Left cardiac atrium (tissue), 4 donors: ENCODE data around the gene TMEM150C. TPM values are rescaled to one million over a fixed set of nuclear protein-coding genes. Genes with fewer than 3 reads are reported as not detected.
A peak's percentile ranks its signal among the peaks of the same experiment; 100 is the strongest.
"Not testable (repeated sequence)": the region's sequence is repeated elsewhere in the genome, so short reads cannot be mapped to it uniquely, and the experiment has no call there.

Source experiments
- ATAC-seq, 2 donors: fragments of 200-7000 bp; cut with Tn5 transposase; one replicate each; pipeline ENCODE4 v1.9.1; 2020; ENCODE audit warnings: mild to moderate bottlenecking in 2 of 2, moderate library complexity in 2 of 2
- DNase-seq: peaks from one replicate; pipeline ENCODE4 v3.0.0-alpha.2; 2020
- intact Hi-C, 2 donors: fragments of 100-400 bp; cut with DNase I; formaldehyde crosslinking; loops; one replicate each; pipeline versions ENCODE4 v1.14.1 to v1.15.1; 2022 to 2023
- total RNA-seq, 2 donors: library from RNA; stranded (reverse); fragmentation: NEBNext Ultra II Directional; extraction: Animal tissue kit (Norgen Biotek cat#: 25700); gene quantifications; one replicate each; pipeline ENCODE4 v1.2.1, GENCODE V29; 2021
- donor health status: DM: no; HTN: yes; CAD: no.
- donor health status: DM: no; HTN: yes; CAD: no; lungs with severe emphysema.
- donor health status: DM: yes; HTN: yes; CAD: no.
- donor health status: Dilated cardiomyopathy.

Gene TMEM150C
- total RNA-seq, 2 donors from 2014 or later = 12.1 to 12.8 TPM

DNA sequence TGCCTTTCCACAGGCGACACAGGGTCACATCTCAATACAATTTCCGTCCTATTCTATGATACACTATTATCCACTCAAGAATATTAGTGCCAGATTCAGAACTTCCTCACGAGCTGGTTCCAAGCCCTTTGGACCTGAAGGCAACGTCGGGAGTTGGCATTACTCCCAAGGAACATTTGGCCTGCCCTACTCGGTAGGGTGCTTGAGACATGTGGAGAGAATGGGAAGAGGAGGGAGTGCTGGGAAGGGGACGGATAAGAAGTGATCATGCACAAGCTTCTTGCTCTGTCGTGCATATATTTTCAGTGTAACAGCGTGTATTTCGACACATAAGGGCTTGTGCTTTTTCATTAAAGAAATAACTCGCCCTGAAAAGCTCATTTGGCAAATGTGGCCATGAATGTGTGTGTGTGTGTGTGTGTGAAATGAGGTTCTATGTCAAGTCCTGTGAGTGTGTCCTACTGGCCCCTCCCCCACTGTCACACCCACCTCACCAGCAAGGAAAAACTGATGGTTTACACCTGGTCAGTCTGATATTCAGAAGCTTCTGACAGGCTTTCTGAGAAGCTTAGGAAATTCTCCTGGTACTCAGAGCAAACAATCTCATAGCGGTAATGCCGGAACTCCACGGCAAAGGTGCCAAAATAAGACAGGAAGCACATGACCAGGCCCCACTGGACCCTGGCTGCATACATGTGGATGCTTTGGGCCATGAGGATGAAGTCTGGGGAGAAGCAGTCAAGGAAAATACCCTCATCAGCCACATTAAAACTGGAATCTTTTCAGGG is 76.6 kb downstream of the TMEM150C start:
- DNase-seq = no peak
- intact Hi-C loops = no loop called here
- ATAC-seq = peak in 1 of 2 donors; percentile 78

DNA sequence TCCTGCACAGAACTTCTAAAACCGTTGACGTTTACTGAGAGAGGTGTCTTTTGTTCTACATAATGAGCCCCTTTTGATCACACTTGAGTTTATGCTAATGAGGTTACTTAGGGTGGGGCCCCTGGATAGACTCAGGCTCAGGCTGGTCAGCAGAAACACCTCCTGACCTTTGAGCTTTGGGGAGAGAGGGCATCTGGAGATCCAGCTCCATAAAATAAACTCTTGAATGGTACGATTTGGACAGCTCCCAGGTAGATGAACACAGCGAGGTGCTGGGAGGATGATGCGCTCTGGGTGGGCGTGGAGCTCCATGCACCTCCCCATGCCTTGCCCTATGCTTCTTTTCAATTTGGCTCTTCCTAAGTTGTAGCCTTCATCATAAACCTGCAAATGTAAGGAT is 79.4 kb downstream of the TMEM150C start:
- intact Hi-C loops = no loop called here
- DNase-seq (no peak), ATAC-seq (no peak)

DNA sequence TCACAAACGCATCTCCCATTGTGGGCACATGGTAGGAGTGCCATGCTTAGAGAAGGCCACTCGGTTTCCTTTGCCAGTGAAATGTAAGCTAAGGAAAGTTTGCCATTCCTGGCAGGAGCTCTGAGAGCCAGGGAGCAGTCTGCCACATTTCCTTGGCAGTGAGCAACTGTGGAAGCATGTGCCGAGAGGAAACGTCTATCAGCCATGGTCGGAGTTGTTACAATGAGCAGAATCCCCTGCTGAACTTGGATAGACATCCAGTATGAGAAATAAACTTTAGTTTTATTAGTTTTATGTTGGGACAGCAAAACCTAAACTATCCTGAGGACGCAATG is 80.3 kb downstream of the TMEM150C start:
- intact Hi-C loops = no loop called here
- DNase-seq (no peak), ATAC-seq (no peak)

DNA sequence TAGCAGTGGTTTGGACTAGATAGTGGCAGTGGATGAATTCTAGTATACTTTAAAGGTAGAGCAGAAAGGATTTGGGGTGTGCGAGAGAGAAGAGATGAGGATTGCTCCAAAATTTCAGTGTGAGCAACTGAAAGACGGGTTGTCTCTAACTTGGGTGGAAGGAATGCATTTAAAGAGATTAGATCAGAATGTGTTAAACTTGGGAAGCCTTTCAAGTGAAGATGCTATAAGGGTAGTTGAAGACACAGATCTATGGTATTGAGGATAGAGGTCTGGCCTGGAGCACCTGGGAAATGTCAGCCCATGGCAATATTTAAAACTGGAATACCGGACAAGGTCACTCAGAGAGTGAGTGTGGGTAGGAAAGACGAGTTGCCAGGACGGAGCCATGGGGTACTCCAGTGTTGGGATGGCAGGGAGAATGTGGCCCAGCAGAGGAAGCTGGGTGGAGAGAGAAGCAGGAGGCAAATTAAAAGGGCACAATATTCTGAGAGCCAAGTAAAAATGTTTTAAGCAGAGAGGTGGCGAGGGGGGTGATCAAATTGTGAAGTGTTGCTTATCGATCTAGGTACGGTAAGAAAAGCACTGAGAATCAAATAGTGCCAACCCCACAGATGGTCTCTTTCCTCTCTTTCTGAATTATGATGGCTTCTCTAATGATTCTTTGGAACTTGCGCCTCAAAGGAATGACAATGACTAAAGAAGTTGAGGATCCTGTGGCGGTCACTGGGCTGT is 80.8 kb downstream of the TMEM150C start:
- intact Hi-C loops = no loop called here
- no peak for ATAC-seq
- no peak for DNase-seq

DNA sequence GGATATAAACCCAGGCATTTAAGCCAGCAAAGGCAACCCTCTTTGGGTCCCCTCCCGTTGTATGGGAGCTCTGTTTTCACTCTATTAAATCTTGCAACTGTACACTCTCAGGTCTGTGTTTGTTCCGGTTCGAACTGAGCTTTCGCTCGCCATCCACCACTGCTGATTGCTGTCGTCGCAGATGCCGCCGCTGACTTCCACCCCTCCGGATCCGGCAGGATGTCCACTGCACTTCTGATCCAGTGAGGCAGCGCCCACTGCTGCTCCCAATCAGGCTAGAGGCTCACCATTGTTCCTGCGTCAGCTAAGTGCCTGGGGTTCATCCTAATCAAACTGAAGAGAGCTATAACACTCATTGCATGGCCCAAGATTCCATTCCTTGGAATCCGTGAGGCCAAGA is 82.2 kb downstream of the TMEM150C start:
- intact Hi-C loops = no loop called here
- no peak for ATAC-seq
- DNase-seq = no peak

DNA sequence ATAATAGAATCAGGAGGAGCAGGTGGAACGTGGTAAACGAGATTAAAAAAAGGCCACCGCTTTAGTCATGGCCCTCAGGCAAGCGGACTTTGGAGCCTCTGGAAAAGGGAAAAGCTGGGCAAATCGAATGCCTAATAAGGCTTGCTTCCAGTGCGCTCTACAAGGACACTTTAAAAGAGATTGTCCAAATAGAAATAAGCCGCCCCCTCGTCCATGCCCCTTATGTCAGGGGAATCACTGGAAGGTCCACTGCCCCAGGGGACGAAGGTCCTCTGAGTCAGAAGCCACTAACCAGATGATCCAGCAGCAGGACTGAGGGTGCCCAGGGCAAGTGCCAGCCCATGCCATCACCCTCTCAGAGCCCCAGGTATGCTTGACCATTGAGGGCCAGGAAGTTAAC is 84.3 kb downstream of the TMEM150C start:
- intact Hi-C loops, DNase-seq, ATAC-seq: not testable (repeated sequence)

DNA sequence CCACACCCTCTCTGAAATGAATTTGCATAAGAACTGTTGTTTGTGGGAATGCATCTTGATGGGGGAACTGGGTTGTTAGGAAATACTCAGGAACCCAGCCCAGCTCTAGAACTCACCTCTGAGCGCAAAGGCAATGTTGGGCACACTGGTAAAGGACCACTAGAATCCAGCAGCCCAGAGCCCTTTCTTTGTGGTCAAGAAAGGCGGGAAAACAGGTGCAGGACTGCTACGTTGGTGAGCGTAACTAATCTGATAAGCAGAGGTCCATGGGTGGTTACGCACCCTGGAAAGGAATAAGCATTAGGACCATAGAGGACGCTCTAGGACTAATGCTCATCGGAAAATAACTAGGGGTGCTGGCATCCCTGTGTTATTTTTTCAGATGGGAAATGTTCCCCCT is 85.9 kb downstream of the TMEM150C start:
- intact Hi-C loops = not testable (repeated sequence)

DNA sequence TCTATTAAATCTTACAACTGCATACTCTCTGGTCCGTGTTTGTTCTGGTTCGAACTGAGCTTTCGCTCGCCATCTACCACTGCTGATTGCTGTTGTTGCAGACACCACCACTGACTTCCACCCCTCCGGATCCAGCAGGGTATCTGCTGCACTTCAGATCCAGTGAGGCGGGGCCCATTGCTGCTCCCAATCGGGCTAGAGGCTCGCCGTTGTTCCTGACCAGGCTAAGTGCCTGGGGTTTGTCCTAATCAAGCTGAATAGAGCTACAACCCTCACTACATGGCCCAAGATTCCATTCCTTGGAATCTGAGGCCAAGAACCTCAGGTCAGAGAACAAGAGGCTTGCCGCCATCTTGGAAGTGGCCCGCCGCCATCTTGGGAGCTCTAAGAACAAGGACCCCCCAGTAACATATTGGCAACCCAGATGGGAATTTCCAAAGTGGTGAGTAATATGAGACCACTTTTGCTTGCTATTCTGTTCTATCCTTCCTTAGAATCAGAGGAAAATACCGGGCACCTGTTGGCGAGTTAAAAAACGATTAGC is 88.1 kb downstream of the TMEM150C start:
- intact Hi-C loops = no loop called here
- DNase-seq (no peak), ATAC-seq (no peak)

More for the DNA sequence above, 85.9 kb downstream of the TMEM150C start:
- ATAC-seq, DNase-seq: not testable (repeated sequence)

DNA sequence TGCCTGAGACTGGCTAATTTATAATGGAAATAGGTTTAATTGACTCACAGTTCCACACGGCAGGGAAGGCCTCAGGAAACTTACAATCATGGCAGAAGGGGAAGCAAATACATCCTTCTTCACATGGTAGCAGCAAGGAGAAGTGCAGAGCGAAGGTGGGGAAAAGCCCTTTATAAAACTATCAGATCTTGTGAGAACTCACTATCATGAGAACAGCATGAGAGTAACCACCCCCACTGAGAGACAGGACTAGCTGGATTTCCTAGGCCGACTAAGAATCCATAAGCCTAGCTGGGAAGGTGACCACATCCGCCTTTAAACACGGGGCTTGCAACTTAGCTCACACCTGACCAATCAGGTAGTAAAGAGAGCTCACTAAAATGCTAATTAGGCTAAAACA is 88.7 kb downstream of the TMEM150C start:
- DNase-seq, ATAC-seq, intact Hi-C loops: not testable (repeated sequence)

DNA sequence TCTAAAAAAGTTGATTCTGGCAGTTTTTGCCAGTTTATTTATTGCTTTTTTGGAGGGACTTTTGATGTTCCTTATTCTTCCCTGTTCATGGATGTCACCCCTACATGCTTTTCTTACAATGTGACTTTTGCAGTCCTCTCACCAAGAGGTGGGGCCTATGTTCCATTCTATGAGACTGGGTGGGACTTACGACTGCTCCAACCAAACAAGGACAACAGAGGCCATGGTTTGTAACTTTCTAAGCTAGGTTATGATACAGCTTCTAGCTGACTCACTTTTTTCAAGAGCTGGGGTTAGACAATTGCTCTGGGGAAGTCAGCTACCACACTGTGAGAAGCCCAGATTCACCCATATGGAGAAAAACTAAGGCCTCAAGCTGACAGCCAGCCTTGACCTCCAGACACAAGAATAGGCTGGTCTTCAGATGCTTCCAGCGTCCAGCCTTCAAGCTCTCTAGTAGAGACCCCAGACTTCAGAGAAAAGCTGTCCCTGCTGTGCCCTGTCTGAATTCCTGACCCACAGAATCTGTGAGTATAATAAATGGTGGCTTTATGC is 91.9 kb downstream of the TMEM150C start:
- DNase-seq (no peak), ATAC-seq (peak; percentile 50 to 90)
- intact Hi-C loops = loop anchor here in 1 of 2 donors (10.0 kb wide), 1 partner anchor 345 kb away; no protein-coding TSS in a partner anchor

DNA sequence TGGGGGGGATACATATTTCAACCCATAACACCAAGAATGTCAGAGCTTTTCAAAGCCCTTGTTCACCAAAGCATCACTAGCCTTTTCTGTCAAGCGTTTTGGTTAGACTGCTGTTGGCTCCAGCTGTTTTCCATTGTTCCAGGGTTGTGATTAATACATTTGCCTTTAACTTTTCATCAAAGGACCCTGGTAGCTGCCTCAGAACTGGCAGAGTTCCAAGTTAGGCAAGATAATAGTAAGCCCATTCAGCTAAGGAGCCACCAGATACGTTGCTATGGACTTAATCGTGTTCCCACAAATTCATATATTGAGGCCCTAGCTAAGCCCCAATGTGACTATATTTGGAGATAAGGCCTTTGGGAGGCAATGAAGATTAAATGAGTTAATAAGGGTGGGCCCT is 94.3 kb downstream of the TMEM150C start:
- ATAC-seq (no peak), DNase-seq (no peak)
- intact Hi-C loops = loop anchor here in 1 of 2 donors (10.0 kb wide), 1 partner anchor 347 kb away; no protein-coding TSS in a partner anchor

DNA sequence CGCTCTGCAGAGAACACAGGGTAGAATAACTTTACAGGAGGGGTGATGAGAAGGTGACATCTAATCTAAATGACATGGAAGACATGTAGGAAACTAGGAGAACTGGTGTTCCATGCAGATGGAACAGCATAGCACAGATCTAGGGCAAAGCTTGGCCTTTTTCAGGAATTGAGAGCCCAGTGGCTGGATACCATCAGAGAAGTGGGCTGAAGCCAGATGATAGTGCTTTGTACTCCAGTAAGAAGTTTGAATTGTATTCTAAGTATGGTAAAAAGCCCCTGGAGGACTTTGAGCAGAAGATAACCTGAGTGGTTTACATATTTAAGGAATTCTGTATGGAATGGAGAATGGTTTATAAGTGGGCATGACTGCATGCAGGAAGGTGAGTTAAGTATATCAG is 98.6 kb downstream of the TMEM150C start:
- intact Hi-C loops = loop anchor here (5.0 to 10.0 kb wide), 4 partner anchors 274 to 799 kb away; no protein-coding TSS in a partner anchor
- DNase-seq (no peak), ATAC-seq (no peak)

DNA sequence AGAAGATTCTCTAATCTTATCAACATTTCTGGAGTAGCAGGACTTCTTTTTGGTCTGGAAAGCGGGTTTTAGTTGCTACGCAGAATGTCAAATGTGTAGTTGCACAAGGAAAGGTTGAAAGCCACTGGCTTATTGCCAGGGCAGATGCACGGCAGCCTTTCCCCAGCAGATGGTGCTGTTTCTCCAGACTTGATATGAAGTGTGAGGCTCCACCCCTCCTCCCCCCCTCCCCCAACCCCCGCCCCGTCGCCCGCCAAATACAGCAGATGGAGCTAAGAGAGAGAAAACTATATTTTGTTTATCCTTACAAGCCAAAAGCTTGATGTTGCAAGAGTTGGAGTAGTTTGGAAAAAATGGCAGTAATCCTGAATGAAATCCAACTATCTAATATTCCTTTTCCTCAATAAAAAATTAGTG is 99.4 kb downstream of the TMEM150C start:
- ATAC-seq = peak; percentile 89 to 93
- intact Hi-C loops = loop anchor here (5.0 to 10.0 kb wide), 4 partner anchors 275 to 800 kb away; no protein-coding TSS in a partner anchor

DNA sequence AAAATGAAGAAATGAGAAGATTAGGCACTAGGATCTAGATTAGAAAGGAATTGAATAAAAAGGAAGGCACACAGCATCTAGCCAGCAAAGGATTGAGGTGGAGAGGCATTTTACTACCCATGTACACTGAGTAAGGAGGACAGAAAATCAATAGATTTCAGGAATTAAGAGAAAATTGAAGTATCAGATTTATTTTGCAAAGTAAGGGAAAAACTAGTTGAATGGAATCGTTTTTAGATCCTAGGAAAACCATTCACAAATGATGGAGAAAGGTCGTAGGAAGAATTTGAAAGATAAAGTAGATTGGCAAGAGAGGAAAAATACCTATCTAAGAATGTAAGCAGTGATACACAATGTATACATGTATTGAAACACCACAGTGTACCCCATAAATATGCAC is 100.1 kb downstream of the TMEM150C start:
- ATAC-seq (no peak), DNase-seq (no peak)
- intact Hi-C loops = loop anchor here (5.0 to 10.0 kb wide), 4 partner anchors 276 to 801 kb away; no protein-coding TSS in a partner anchor

More for the DNA sequence above, 99.4 kb downstream of the TMEM150C start:
- peak; percentile 83 for DNase-seq

DNA sequence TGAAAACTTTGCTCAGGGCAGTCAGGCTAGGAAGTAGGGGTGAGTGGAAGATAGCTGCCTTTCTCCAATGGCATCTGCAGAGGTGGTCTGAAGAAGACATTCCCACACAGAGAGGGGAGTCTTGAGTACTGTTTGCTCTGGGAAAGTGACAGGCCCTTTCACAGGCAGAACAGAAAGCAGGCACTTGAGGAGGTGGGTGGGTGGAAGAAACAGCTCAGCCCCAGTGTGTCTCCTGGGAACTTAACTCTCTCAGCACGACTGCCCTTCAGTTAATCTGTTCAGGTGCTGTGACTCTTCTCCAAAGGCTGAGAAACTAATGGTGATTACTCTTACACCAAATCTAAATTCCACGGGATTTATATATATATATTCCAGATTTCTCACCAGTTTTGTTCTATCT is 103.1 kb downstream of the TMEM150C start:
- intact Hi-C loops = no loop called here
- ATAC-seq (no peak), DNase-seq (no peak)

DNA sequence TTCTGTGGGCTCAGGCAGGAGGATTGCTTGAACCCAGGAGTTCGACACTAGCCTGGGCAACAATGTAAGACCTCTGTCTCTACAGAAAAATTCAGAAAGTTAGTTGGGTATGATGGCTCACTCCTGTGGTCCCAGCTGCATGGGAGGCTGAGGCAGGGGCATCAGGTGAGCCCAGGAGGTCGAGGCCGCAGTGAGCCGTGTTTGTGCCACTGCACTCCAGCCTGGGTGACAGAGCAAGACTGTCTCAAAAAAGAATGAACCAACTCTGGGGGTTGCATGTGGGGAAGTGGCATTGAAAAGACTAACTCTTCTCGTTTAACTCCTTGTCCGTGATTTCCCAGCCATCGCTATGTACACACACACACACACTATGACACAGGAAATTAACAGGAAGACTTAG is 104.5 kb downstream of the TMEM150C start:
- intact Hi-C loops = no loop called here
- DNase-seq (no peak), ATAC-seq (no peak)

DNA sequence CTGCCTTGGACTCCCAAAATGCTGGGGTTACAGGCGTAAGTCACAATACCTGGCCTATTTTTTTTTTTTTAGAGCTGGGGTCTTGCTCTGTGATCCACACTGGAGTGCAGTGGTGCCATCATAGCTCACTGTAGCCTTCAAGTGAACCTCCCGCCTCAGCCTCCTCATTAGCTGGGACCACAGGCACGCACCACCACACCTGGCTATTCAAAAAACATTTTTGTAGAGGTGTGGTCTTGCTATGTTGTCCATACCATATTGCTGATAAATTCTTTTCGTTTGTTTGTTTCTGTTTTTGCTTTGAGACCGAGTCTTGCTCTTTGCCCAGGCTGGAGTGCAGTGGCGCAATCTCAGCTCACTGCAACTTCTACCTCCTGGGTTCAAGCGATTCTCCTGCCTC is 109.8 kb downstream of the TMEM150C start:
- no peak for DNase-seq
- intact Hi-C loops = no loop called here
- no peak for ATAC-seq

DNA sequence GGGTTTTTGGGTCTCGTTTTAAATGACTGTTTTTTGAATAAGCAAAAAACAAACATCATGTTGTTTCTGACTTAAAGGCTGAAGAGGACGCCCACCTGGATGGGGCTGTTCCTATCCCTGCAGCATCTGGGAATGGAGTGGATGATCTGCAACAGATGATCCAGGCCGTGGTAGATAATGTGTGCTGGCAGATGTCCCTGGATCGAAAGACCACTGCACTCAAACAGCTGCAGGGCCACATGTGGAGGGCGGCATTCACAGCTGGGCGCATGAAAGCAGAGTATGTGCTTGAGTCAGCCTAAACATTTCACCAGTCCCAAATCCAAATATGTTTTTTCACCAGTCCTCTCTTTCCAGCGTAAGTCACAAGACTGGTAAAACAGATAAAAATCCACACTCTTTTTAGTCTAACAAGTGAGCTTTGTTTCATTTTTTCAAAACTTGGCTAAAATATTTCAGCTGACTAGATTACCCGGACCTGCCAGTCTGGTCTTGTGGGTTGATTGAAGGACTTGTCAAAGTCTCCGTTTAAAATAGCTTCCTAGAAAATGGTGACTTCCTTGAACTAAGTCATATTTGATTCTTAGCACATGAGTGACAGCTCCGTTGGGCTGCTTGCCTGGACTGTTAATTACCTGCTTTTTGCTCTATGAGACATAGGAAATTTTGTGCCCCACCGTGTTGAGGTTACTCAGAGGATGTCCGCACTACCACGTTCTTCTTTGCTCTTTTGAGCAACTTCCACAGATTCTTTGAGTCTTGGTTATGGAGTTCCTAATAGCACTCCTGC is 110.6 kb downstream of the TMEM150C start:
- intact Hi-C loops = no loop called here
- ATAC-seq = no peak
- DNase-seq = no peak

DNA sequence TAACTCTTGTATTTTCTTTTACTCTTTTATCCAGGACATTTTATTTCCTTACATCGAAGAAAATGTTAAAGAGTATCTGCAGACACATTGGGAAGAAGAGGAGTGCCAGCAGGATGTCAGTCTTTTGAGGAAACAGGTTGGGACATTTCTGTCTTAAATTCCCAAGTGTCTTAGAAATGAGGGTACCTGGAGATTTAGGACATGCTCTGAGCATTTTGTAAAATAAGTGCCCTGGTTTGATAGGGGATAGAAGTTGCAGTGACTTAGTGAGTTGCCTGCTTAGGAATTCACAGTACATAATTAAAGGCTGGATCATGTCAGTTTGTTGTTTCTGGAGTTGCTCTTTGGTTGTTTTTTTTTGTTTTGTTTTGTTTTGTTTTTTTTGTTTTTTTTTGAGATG is 113.9 kb downstream of the TMEM150C start:
- no peak for ATAC-seq
- no peak for DNase-seq
- intact Hi-C loops = no loop called here
